Muscle of leg (tissue), 11 donors: ENCODE measurements around the gene JAKMIP1. TPM values are rescaled to one million over a fixed set of nuclear protein-coding genes. Genes with fewer than 3 reads are reported as not detected.

Source experiments
- DNase-seq: peaks from one replicate; pipeline ENCODE4 v3.0.0; 2013
- H3K27ac ChIP-seq: one replicate; pipeline ENCODE4 v1.5.1; 2013; ENCODE audit warnings: mild to moderate bottlenecking, low read length, control low read depth
- H3K27me3 ChIP-seq: one replicate; pipeline ENCODE4 v1.6.1; 2013; ENCODE audit warnings: low read length; ENCODE audit not compliant: control insufficient read depth, insufficient read depth
- H3K36me3 ChIP-seq: one replicate; pipeline ENCODE4 v1.6.1; 2013; ENCODE audit warnings: low read length; ENCODE audit not compliant: control insufficient read depth, insufficient read depth
- H3K4me1 ChIP-seq: one replicate; pipeline ENCODE4 v1.6.1; 2013; ENCODE audit warnings: low read length; ENCODE audit not compliant: control insufficient read depth, insufficient read depth
- H3K4me3 ChIP-seq: one replicate; pipeline ENCODE4 v1.5.1; 2013; ENCODE audit warnings: low read length, control low read depth
- H3K9me3 ChIP-seq: replicated peaks from 2 replicates; pipeline ENCODE4 v1.6.1; 2013; ENCODE audit warnings: low read depth, low read length; ENCODE audit not compliant: control insufficient read depth
- WGBS: methylation state at CpG from one replicate; pipeline ENCODE4 v1.1.5; 2013; ENCODE audit warnings: missing lambda C conversion rate; ENCODE audit not compliant: insufficient coverage; 5-methylcytosine and 5-hydroxymethylcytosine counted together
- polyA plus RNA-seq, 8 donors: library from polyadenylated mRNA; unstranded; fragments of 120-200 nt; gene quantifications; one replicate each; pipeline versions ENCODE4 v1.2.1 to v1.2.3, GENCODE V29; 2013; ENCODE audit warnings: inconsistent platforms in 1 of 8, low replicate concordance in 1 of 8; ENCODE audit not compliant: insufficient read length in 8 of 8, insufficient read depth in 1 of 8
- total RNA-seq: library from RNA; stranded (reverse); fragments of 120-200 nt; gene quantifications from one replicate; pipeline ENCODE4 v1.2.4, GENCODE V29; 2013

Gene JAKMIP1
- total and polyA plus RNA-seq, 9 donors = 0.04 to 0.39 TPM; not detected in 7

GRCh38 chr4:6068986-6069385 lies 131.4 kb downstream of the JAKMIP1 start:
- 86% methylated on average over 1 of the region's 2 CpGs for WGBS
- H3K27me3 ChIP-seq = peaks cover 5% of the 10 kb centered on the region
- H3K9me3 ChIP-seq = no peaks in the 10 kb centered on the region
- H3K4me3 ChIP-seq = no peak overlapping the region
- no peak for DNase-seq
- no peaks in the 10 kb centered on the region for H3K36me3 ChIP-seq
- no peaks in the 10 kb centered on the region for H3K4me1 ChIP-seq
- no peak overlapping the region for H3K27ac ChIP-seq

- no peaks in the 10 kb centered on the region for H3K4me1 ChIP-seq
- H3K9me3 ChIP-seq = no peaks in the 10 kb centered on the region
- no peak for DNase-seq
- H3K4me3 ChIP-seq = no peak overlapping the region
- H3K36me3 ChIP-seq = no peaks in the 10 kb centered on the region
- H3K27ac ChIP-seq = no peak overlapping the region
- 58% methylated on average over 10 of the region's 10 CpGs for WGBS
- peaks cover 5% of the 10 kb centered on the region for H3K27me3 ChIP-seq
Measured at GRCh38 chr4:6065934-6066590, 134.3 kb downstream of the JAKMIP1 start.

GRCh38 chr4:6065166-6065565 lies 135.2 kb downstream of the JAKMIP1 start:
- no peak overlapping the region for H3K27ac ChIP-seq
- no peak for DNase-seq
- 88% methylated on average over 4 of the region's 5 CpGs for WGBS
- no peak overlapping the region for H3K4me3 ChIP-seq
- peaks cover 3% of the 10 kb centered on the region for H3K27me3 ChIP-seq
- no peaks in the 10 kb centered on the region for H3K9me3 ChIP-seq
- no peaks in the 10 kb centered on the region for H3K36me3 ChIP-seq
- H3K4me1 ChIP-seq = no peaks in the 10 kb centered on the region

- Histone ChIP-seq H3K4me3 (no peak overlapping the region), H3K36me3 (no peaks in the 10 kb centered on the region), H3K27ac (no peak overlapping the region), H3K27me3 (no peaks in the 10 kb centered on the region), H3K4me1 (no peaks in the 10 kb centered on the region), H3K9me3 (peaks cover 7% of the 10 kb centered on the region)
- no peak for DNase-seq
- 87% methylated on average over 4 of the region's 7 CpGs for WGBS
Measured at GRCh38 chr4:6064383-6064782, 136.0 kb downstream of the JAKMIP1 start.

GRCh38 chr4:6063684-6064083 lies 136.7 kb downstream of the JAKMIP1 start:
- Histone ChIP-seq H3K27me3 (no peaks in the 10 kb centered on the region), H3K36me3 (no peaks in the 10 kb centered on the region)
- 92% methylated on average over 5 of the region's 10 CpGs for WGBS

GRCh38 chr4:6062133-6062532 lies 138.2 kb downstream of the JAKMIP1 start:
- Histone ChIP-seq H3K27me3 (no peaks in the 10 kb centered on the region), H3K4me1 (no peaks in the 10 kb centered on the region), H3K36me3 (no peaks in the 10 kb centered on the region), H3K9me3 (peaks cover 23% of the 10 kb centered on the region), H3K27ac (no peak overlapping the region), H3K4me3 (no peak overlapping the region)
- DNase-seq = no peak
- 88% methylated on average over 9 of the region's 12 CpGs for WGBS

More at GRCh38 chr4:6063684-6064083, 136.7 kb downstream of the JAKMIP1 start:
- DNase-seq = no peak
- H3K9me3 ChIP-seq = peaks cover 14% of the 10 kb centered on the region
- H3K4me3 ChIP-seq = no peak overlapping the region
- H3K27ac ChIP-seq = no peak overlapping the region
- H3K4me1 ChIP-seq = no peaks in the 10 kb centered on the region

- H3K36me3 ChIP-seq = no peaks in the 10 kb centered on the region
- 85% methylated on average over 6 of the region's 7 CpGs for WGBS
- H3K9me3 ChIP-seq = peaks cover 23% of the 10 kb centered on the region
- DNase-seq = no peak
- H3K4me1 ChIP-seq = no peaks in the 10 kb centered on the region
- H3K27ac ChIP-seq = no peak overlapping the region
- H3K4me3 ChIP-seq = no peak overlapping the region
- peaks cover 2% of the 10 kb centered on the region for H3K27me3 ChIP-seq
Measured at GRCh38 chr4:6059375-6059805, 141.0 kb downstream of the JAKMIP1 start.

GRCh38 chr4:6058531-6059374 lies 141.6 kb downstream of the JAKMIP1 start:
- Histone ChIP-seq H3K36me3 (no peaks in the 10 kb centered on the region), H3K9me3 (peaks cover 23% of the 10 kb centered on the region), H3K4me3 (no peak overlapping the region), H3K27me3 (peaks cover 2% of the 10 kb centered on the region), H3K27ac (no peak overlapping the region), H3K4me1 (no peaks in the 10 kb centered on the region)
- no peak for DNase-seq
- WGBS = 94% methylated on average over 10 of the region's 12 CpGs

GRCh38 chr4:6056976-6057766 lies 143.2 kb downstream of the JAKMIP1 start:
- Histone ChIP-seq H3K4me1 (no peaks in the 10 kb centered on the region), H3K27ac (no peak overlapping the region), H3K9me3 (peaks cover 23% of the 10 kb centered on the region), H3K4me3 (no peak overlapping the region), H3K27me3 (peaks cover 2% of the 10 kb centered on the region), H3K36me3 (no peaks in the 10 kb centered on the region)
- DNase-seq = no peak
- WGBS = 91% methylated on average over 13 of the region's 15 CpGs

- H3K9me3 ChIP-seq = peaks cover 23% of the 10 kb centered on the region
- 90% methylated on average over 4 of the region's 4 CpGs for WGBS
- H3K36me3 ChIP-seq = no peaks in the 10 kb centered on the region
- no peak overlapping the region for H3K4me3 ChIP-seq
- no peak for DNase-seq
- no peak overlapping the region for H3K27ac ChIP-seq
- H3K4me1 ChIP-seq = peaks cover 2% of the 10 kb centered on the region
- peaks cover 4% of the 10 kb centered on the region for H3K27me3 ChIP-seq
Measured at GRCh38 chr4:6055436-6055835, 144.9 kb downstream of the JAKMIP1 start.
